ENCODE data around the gene KIAA1671.

The KIAA1671 gene

GRCh38 chr22:24977370-24978221 is 25.1 kb downstream of the KIAA1671 start:
- H3K27ac ChIP-seq, result peak overlapping the region; percentile 92
- no peak for DNase-seq (ENCODE audit: low read depth, low spot score)

- no peak for DNase-seq (ENCODE audit: low read depth, low spot score)
- H3K27ac ChIP-seq, result peak overlapping the region; percentile 92
These were observed 25.8 kb downstream of the KIAA1671 start for GRCh38 chr22:24978308-24978707.

GRCh38 chr22:24981066-24981465 is 28.6 kb downstream of the KIAA1671 start:
- peak overlapping the region; percentile 27 for H3K27ac ChIP-seq
- no peak for DNase-seq (ENCODE audit: low read depth, low spot score)

GRCh38 chr22:24981656-24982055 is 29.1 kb downstream of the KIAA1671 start:
- peak overlapping the region; percentile 27 for H3K27ac ChIP-seq
- DNase-seq (ENCODE audit: low read depth, low spot score), result no peak

- DNase-seq (ENCODE audit: low read depth, low spot score), result no peak
- peak overlapping the region; percentile 27 for H3K27ac ChIP-seq
These were observed 30.0 kb downstream of the KIAA1671 start for GRCh38 chr22:24982301-24983056.

- peak overlapping the region; percentile 27 for H3K27ac ChIP-seq
- DNase-seq (ENCODE audit: low read depth, low spot score), result no peak
These were observed 30.6 kb downstream of the KIAA1671 start for GRCh38 chr22:24983151-24983550.

GRCh38 chr22:24984122-24984521 is 31.6 kb downstream of the KIAA1671 start:
- H3K27ac ChIP-seq, result peak overlapping the region; percentile 96
- DNase-seq (ENCODE audit: low read depth, low spot score), result no peak

GRCh38 chr22:24985826-24986214 is 33.3 kb downstream of the KIAA1671 start:
- H3K27ac ChIP-seq, result peak overlapping the region; percentile 96
- peak; percentile 80 for DNase-seq (ENCODE audit: low read depth, low spot score)

- peak overlapping the region; percentile 96 for H3K27ac ChIP-seq
- no peak for DNase-seq (ENCODE audit: low read depth, low spot score)
These were observed 34.3 kb downstream of the KIAA1671 start for GRCh38 chr22:24986816-24987215.

GRCh38 chr22:24989135-24989534 is 36.6 kb downstream of the KIAA1671 start:
- DNase-seq (ENCODE audit: low read depth, low spot score), result no peak
- peak overlapping the region; percentile 97 for H3K27ac ChIP-seq

- H3K27ac ChIP-seq, result peak overlapping the region; percentile 97
- DNase-seq (ENCODE audit: low read depth, low spot score), result no peak
These were observed 37.0 kb downstream of the KIAA1671 start for GRCh38 chr22:24989541-24989951.

- peak overlapping the region; percentile 97 for H3K27ac ChIP-seq
These were observed 37.9 kb downstream of the KIAA1671 start for GRCh38 chr22:24990344-24990905.

GRCh38 chr22:24992946-24993345 is 40.4 kb downstream of the KIAA1671 start:
- no peak for DNase-seq (ENCODE audit: low read depth, low spot score)
- H3K27ac ChIP-seq, result peak overlapping the region; percentile 97

More at GRCh38 chr22:24990344-24990905, 37.9 kb downstream of the KIAA1671 start:
- DNase-seq (ENCODE audit: low read depth, low spot score), result no peak

- peak; percentile 94 for DNase-seq (ENCODE audit: low read depth, low spot score)
- H3K27ac ChIP-seq, result peak overlapping the region; percentile 97
These were observed 41.7 kb downstream of the KIAA1671 start for GRCh38 chr22:24994070-24994763.

- no peak for DNase-seq (ENCODE audit: low read depth, low spot score)
- no peak overlapping the region for H3K27ac ChIP-seq
These were observed 43.2 kb downstream of the KIAA1671 start for GRCh38 chr22:24995649-24996180.

GRCh38 chr22:24996420-24996952 is 44.0 kb downstream of the KIAA1671 start:
- no peak overlapping the region for H3K27ac ChIP-seq
- DNase-seq (ENCODE audit: low read depth, low spot score), result no peak

GRCh38 chr22:24997023-24997422 is 44.5 kb downstream of the KIAA1671 start:
- no peak for DNase-seq (ENCODE audit: low read depth, low spot score)
- no peak overlapping the region for H3K27ac ChIP-seq

GRCh38 chr22:25000686-25001085 is 48.2 kb downstream of the KIAA1671 start:
- no peak overlapping the region for H3K27ac ChIP-seq
- DNase-seq (ENCODE audit: low read depth, low spot score), result no peak

GRCh38 chr22:25002241-25002985 is 49.9 kb downstream of the KIAA1671 start:
- H3K27ac ChIP-seq, result peak overlapping the region; percentile 15
- DNase-seq (ENCODE audit: low read depth, low spot score), result no peak
